Keratinocyte (primary cell): ENCODE results near the gene GAB2. TPM values are rescaled to one million over a fixed set of nuclear protein-coding genes. Genes with fewer than 3 reads are reported as not detected.

Experiments
- DNase-seq: peaks from one replicate; pipeline ENCODE4 v3.0.0-alpha.2; 2011; ENCODE audit warnings: low read depth, missing footprints, low spot score
- FAIRE-seq: peaks from 2 replicates; lab custom pipeline; 2011; peaks lifted over from hg19 to GRCh38; lab: Jason Lieb, UNC
- H2AFZ ChIP-seq: 2 replicates; pipeline ENCODE4 v1.6.0; 2012; ENCODE audit warnings: low read length, control low read depth, inconsistent platforms; ENCODE audit not compliant: control insufficient read depth
- H3K27ac ChIP-seq: 2 replicates; pipeline ENCODE4 v1.5.1; 2011; ENCODE audit warnings: low read length; ENCODE audit not compliant: control insufficient read depth, insufficient read depth
- H3K27me3 ChIP-seq: 3 replicates; pipeline ENCODE4 v1.6.0; 2011; ENCODE audit warnings: low read length; ENCODE audit not compliant: control insufficient read depth, insufficient read depth; ENCODE audit errors: extremely low read depth
- H3K36me3 ChIP-seq, 2 experiments: 2 replicates in 1 of 2; 3 replicates in 1 of 2; pipeline ENCODE4 v1.5.1; 2011; ENCODE audit warnings: low read length in 2 of 2, mild to moderate bottlenecking in 1 of 2; ENCODE audit not compliant: control insufficient read depth in 2 of 2, insufficient read depth in 2 of 2; ENCODE audit errors: extremely low read depth in 1 of 2
- H3K4me1 ChIP-seq: 3 replicates; pipeline ENCODE4 v1.5.1; 2011; ENCODE audit warnings: low read length; ENCODE audit not compliant: control insufficient read depth, insufficient read depth; ENCODE audit errors: extremely low read depth
- H3K4me2 ChIP-seq: 3 replicates; pipeline ENCODE4 v1.6.0; 2011; ENCODE audit warnings: low read depth, low read length; ENCODE audit not compliant: control insufficient read depth, insufficient read depth; ENCODE audit errors: extremely low read depth
- H3K4me3 ChIP-seq, 3 experiments: fragments of 200-600 bp in 1 of 3; sonication (generic) in 1 of 3; 2 replicates in 2 of 3; 3 replicates in 1 of 3; pipeline ENCODE4 v1.5.1; 2011 to 2016; ENCODE audit warnings: low read length in 3 of 3, mild to moderate bottlenecking in 3 of 3, control low read depth in 2 of 3, inconsistent platforms in 1 of 3, low read depth in 1 of 3, mixed read lengths in 1 of 3, mixed run types in 1 of 3, moderate library complexity in 1 of 3; ENCODE audit not compliant: control insufficient read depth in 2 of 3, insufficient read depth in 2 of 3; ENCODE audit errors: extremely low read depth in 1 of 3
- H3K79me2 ChIP-seq: 2 replicates; pipeline ENCODE4 v1.6.0; 2012; ENCODE audit warnings: low read length; ENCODE audit not compliant: control insufficient read depth, insufficient read depth
- H3K9ac ChIP-seq: 3 replicates; pipeline ENCODE4 v1.6.0; 2011; ENCODE audit warnings: low read length; ENCODE audit not compliant: control insufficient read depth, insufficient read depth; ENCODE audit errors: extremely low read depth
- H3K9me1 ChIP-seq: 3 replicates; pipeline ENCODE4 v1.6.0; 2011; ENCODE audit warnings: low read length; ENCODE audit not compliant: control insufficient read depth, insufficient read depth; ENCODE audit errors: extremely low read depth
- H3K9me3 ChIP-seq: 2 replicates; pipeline ENCODE4 v1.5.1; 2012; ENCODE audit warnings: low read depth, low read length; ENCODE audit not compliant: control insufficient read depth
- H4K20me1 ChIP-seq: 3 replicates; pipeline ENCODE4 v1.6.0; 2011; ENCODE audit warnings: low read length; ENCODE audit not compliant: control insufficient read depth, insufficient read depth; ENCODE audit errors: extremely low read depth
- CTCF ChIP-seq, 3 experiments: IDR thresholded peaks in 1 of 3; conservative IDR thresholded peaks in 1 of 3; optimal IDR thresholded peaks in 1 of 3; 2 replicates in 2 of 3; 3 replicates in 1 of 3; pipeline versions ENCODE3 to v1.5.1; 2011; ENCODE audit warnings: low read length in 3 of 3, mild to moderate bottlenecking in 3 of 3, moderate library complexity in 2 of 3, control low read depth in 1 of 3, inconsistent platforms in 1 of 3; ENCODE audit not compliant: insufficient read depth in 2 of 3; ENCODE audit errors: extremely low read depth in 1 of 3
- EZH2 ChIP-seq: IDR thresholded peaks from one replicate; pipeline ENCODE4 v1.6.1; 2012; ENCODE audit warnings: inconsistent platforms, mild to moderate bottlenecking, low read length, moderate library complexity
- dilution Hi-C: fragments of 300-500 bp; cut with MboI; formaldehyde crosslinking; loops from one replicate; pipeline ENCODE4 v1.7.0; 2020; ENCODE audit warnings: low sequenced_read_pairs; ENCODE audit not compliant: extremely low pct_ligation_motif_present
- polyA plus RNA-seq, 5 experiments: library from polyadenylated mRNA; depleted of rRNA in 3 of 5; stranded (reverse) in 3 of 5; stranded (forward) in 1 of 5; unstranded in 1 of 5; fragments of >200 nt; gene quantifications; 1 replicate in 1 of 5; 2 replicates in 3 of 5; 3 replicates in 1 of 5; pipeline versions ENCODE4 v1.2.1 to v1.2.3, GENCODE V29; 2011 to 2012; ENCODE audit warnings: missing spikeins in 2 of 5, low read depth in 1 of 5, low replicate concordance in 1 of 5

GAB2 gene
- polyA plus RNA-seq, 1 donor (not counting 4 experiments of a cell fraction or from before 2014, with no cell fraction given): 0.68 TPM

DNA sequence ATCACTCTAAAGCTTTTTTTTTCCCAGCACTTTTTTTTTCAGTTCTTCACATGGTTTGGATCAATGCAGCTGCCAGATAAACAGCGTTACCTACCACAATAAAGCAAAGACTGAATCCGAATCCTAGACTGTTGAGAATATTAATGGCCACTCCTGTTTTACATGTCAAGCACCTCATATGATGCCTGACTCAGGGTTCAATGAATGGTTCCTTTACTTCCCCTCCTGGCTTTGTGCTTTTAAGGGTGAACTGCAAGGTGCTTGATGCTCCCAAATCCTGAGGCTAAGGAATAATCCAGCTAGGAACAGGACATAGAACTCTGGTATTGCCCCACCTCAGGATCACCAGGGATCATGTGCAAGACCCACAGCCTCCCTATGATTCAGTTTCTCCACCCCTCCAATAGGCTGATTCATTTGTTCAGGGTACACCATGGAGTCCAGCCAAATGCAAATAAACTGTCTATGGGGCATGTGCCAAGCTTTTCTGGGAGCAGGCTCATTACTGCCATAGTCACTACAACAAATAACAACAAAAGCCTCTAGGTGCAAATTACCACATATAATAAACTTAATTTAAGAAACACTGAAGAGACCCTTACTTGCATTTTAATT is 104.3 kb downstream of the GAB2 start:
- no peaks in the 10 kb centered on the region for H4K20me1 ChIP-seq
- H3K79me2 ChIP-seq: no peaks in the 10 kb centered on the region
- no peak overlapping the region for H3K27ac ChIP-seq
- H3K9ac ChIP-seq: no peak overlapping the region
- FAIRE-seq (no peak), DNase-seq (peak; percentile 15)
- no peaks in the 10 kb centered on the region for H3K9me3 ChIP-seq
- no peaks in the 10 kb centered on the region for H3K36me3 ChIP-seq
- H3K4me2 ChIP-seq: no peak overlapping the region
- no peaks in the 10 kb centered on the region for H3K27me3 ChIP-seq
- dilution Hi-C loops: no loop called here
- H2AFZ ChIP-seq: no peak overlapping the region
- H3K4me3 ChIP-seq: no peak overlapping the region
- H3K4me1 ChIP-seq: peaks cover 9% of the 10 kb centered on the region
- no peaks in the 10 kb centered on the region for H3K9me1 ChIP-seq
- TF ChIP-seq CTCF (optimal IDR thresholded peaks at IDR 0.05 in 1 of 3, IDR thresholded peaks at IDR 0.05 in 1 of 3, conservative IDR thresholded peaks at IDR 0.05 in 1 of 3; ENCODE audit: extremely low read depth in 1 of 3, insufficient read depth in 2 of 3, low read length in 3 of 3): no peak
- TF ChIP-seq EZH2: no peak

DNA sequence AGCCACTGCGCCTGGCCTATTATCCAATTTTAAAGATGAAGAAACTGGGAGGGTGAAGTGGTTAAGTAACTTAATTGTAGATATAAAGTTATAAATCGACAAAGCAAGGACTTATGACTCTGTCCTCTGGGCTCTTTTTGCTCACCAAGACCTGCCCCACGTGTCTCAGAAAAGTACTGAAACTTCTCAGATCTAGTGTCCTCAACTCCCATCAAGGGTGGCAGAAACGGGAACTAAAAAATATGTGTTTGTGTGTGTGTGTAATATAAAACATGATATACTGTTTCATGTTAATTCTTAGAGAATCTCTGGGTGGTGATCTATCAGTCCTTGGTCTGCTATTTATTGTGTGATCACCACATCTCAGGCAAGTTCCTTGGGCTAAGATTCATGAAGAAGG is 104.9 kb downstream of the GAB2 start:
- DNase-seq: no peak
- H3K36me3 ChIP-seq: no peaks in the 10 kb centered on the region
- no peaks in the 10 kb centered on the region for H3K79me2 ChIP-seq
- no peak for FAIRE-seq
- TF ChIP-seq EZH2 (no peak), CTCF (optimal IDR thresholded peaks at IDR 0.05 in 1 of 3, IDR thresholded peaks at IDR 0.05 in 1 of 3, conservative IDR thresholded peaks at IDR 0.05 in 1 of 3; ENCODE audit: extremely low read depth in 1 of 3, insufficient read depth in 2 of 3, low read length in 3 of 3) (no peak)
- dilution Hi-C loops: no loop called here
- H2AFZ ChIP-seq: no peak overlapping the region
- H3K27ac ChIP-seq: no peak overlapping the region
- H3K9me1 ChIP-seq: no peaks in the 10 kb centered on the region
- peaks cover 9% of the 10 kb centered on the region for H3K4me1 ChIP-seq
- H3K9ac ChIP-seq: no peak overlapping the region
- H3K27me3 ChIP-seq: no peaks in the 10 kb centered on the region
- no peak overlapping the region for H3K4me3 ChIP-seq
- no peak overlapping the region for H3K4me2 ChIP-seq
- no peaks in the 10 kb centered on the region for H3K9me3 ChIP-seq
- no peaks in the 10 kb centered on the region for H4K20me1 ChIP-seq
